ENCODE results near the gene LTBP2. TPM values are rescaled to one million over a fixed set of nuclear protein-coding genes. Genes with fewer than 3 reads are reported as not detected.

Gene LTBP2
- total RNA-seq, 1 donor from 2014 or later, result 1.3 TPM

GRCh38 chr14:74532246-74532645 is 79.8 kb downstream of the LTBP2 start:
- Mint-ChIP-seq H3K27me3 (ENCODE audit: low read depth) (no peaks in the 10 kb centered on the region), H3K9me3 (no peaks in the 10 kb centered on the region), H3K27ac (ENCODE audit: unreplicated experiment) (no peak overlapping the region), H3K36me3 (ENCODE audit: low read depth) (no peaks in the 10 kb centered on the region), H3K4me3 (no peak overlapping the region), H3K4me1 (no peaks in the 10 kb centered on the region)
- DNase-seq (ENCODE audit: low read depth, low spot score), result no peak
- TF ChIP-seq, protein P1, sequence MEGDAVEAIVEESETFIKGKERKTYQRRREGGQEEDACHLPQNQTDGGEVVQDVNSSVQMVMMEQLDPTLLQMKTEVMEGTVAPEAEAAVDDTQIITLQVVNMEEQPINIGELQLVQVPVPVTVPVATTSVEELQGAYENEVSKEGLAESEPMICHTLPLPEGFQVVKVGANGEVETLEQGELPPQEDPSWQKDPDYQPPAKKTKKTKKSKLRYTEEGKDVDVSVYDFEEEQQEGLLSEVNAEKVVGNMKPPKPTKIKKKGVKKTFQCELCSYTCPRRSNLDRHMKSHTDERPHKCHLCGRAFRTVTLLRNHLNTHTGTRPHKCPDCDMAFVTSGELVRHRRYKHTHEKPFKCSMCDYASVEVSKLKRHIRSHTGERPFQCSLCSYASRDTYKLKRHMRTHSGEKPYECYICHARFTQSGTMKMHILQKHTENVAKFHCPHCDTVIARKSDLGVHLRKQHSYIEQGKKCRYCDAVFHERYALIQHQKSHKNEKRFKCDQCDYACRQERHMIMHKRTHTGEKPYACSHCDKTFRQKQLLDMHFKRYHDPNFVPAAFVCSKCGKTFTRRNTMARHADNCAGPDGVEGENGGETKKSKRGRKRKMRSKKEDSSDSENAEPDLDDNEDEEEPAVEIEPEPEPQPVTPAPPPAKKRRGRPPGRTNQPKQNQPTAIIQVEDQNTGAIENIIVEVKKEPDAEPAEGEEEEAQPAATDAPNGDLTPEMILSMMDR (conservative IDR thresholded peaks at IDR 0.05), result no peak

GRCh38 chr14:74531467-74531866 is 80.6 kb downstream of the LTBP2 start:
- Mint-ChIP-seq H3K27ac (ENCODE audit: unreplicated experiment) (no peak overlapping the region), H3K9me3 (no peaks in the 10 kb centered on the region), H3K4me1 (no peaks in the 10 kb centered on the region), H3K27me3 (ENCODE audit: low read depth) (no peaks in the 10 kb centered on the region), H3K4me3 (no peak overlapping the region), H3K36me3 (ENCODE audit: low read depth) (no peaks in the 10 kb centered on the region)
- TF ChIP-seq, protein P1 (conservative IDR thresholded peaks at IDR 0.05), result no peak
- no peak for DNase-seq (ENCODE audit: low read depth, low spot score)

GRCh38 chr14:74531006-74531405 is 81.0 kb downstream of the LTBP2 start:
- Mint-ChIP-seq H3K36me3 (ENCODE audit: low read depth) (no peaks in the 10 kb centered on the region), H3K4me3 (no peak overlapping the region), H3K9me3 (no peaks in the 10 kb centered on the region), H3K27me3 (ENCODE audit: low read depth) (no peaks in the 10 kb centered on the region), H3K27ac (ENCODE audit: unreplicated experiment) (no peak overlapping the region), H3K4me1 (no peaks in the 10 kb centered on the region)
- no peak for DNase-seq (ENCODE audit: low read depth, low spot score)
- TF ChIP-seq, protein P1 (conservative IDR thresholded peaks at IDR 0.05), result no peak

- TF ChIP-seq, protein P1 (conservative IDR thresholded peaks at IDR 0.05), result no peak
- Mint-ChIP-seq H3K4me1 (no peaks in the 10 kb centered on the region), H3K36me3 (ENCODE audit: low read depth) (no peaks in the 10 kb centered on the region), H3K27ac (ENCODE audit: unreplicated experiment) (no peak overlapping the region), H3K27me3 (ENCODE audit: low read depth) (no peaks in the 10 kb centered on the region), H3K4me3 (no peak overlapping the region), H3K9me3 (no peaks in the 10 kb centered on the region)
- DNase-seq (ENCODE audit: low read depth, low spot score), result no peak
Observed at GRCh38 chr14:74528886-74529285, 83.2 kb downstream of the LTBP2 start.

DNA sequence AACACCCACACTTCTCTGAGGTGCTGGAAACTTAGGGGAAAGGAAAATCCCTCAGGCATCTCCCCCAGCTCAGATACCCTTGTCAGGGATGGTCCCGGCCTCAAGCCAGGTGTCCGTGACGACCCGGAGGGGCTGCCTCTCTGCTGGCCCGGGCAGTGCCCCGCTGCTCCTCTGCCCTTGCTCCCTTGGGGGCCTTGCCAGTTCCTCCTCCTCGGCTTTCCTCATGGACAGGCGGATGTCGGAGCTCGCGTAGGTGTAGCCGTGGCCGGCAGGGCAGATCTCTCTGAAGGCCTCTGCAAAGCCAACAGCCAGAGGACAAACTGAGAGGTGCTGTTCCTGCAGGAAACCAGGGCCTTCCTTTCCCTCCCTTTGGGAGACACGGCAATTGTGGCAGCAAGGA is 83.6 kb downstream of the LTBP2 start:
- no peak for DNase-seq (ENCODE audit: low read depth, low spot score)
- H3K9me3 Mint-ChIP-seq, result no peaks in the 10 kb centered on the region
- H3K27ac Mint-ChIP-seq (ENCODE audit: unreplicated experiment), result no peak overlapping the region
- no peaks in the 10 kb centered on the region for H3K27me3 Mint-ChIP-seq (ENCODE audit: low read depth)
- H3K4me1 Mint-ChIP-seq, result no peaks in the 10 kb centered on the region
- no peak overlapping the region for H3K4me3 Mint-ChIP-seq
- TF ChIP-seq, protein P1 (conservative IDR thresholded peaks at IDR 0.05), result no peak
- H3K36me3 Mint-ChIP-seq (ENCODE audit: low read depth), result no peaks in the 10 kb centered on the region
